GM12878 (cell line): ENCODE measurements around the gene UBXN7. TPM values are rescaled to one million over a fixed set of nuclear protein-coding genes. Genes with fewer than 3 reads are reported as not detected.
A peak's percentile ranks its signal among the peaks of the same experiment; 100 is the strongest.

Source experiments
- EGR1 ChIP-seq, 2 experiments: IDR thresholded peaks; 1 replicate in 1 of 2; 2 replicates in 1 of 2; pipeline ENCODE4 v1.6.1; 2011 to 2012; ENCODE audit warnings: low read depth in 2 of 2, low read length in 2 of 2, borderline replicate concordance in 1 of 2, mild to moderate bottlenecking in 1 of 2, moderate library complexity in 1 of 2
- FOXM1 ChIP-seq: IDR thresholded peaks from 2 replicates; pipeline ENCODE4 v1.6.1; 2012; ENCODE audit warnings: low read depth, mild to moderate bottlenecking, inconsistent platforms, low read length, moderate library complexity
- GABPA ChIP-seq: IDR thresholded peaks from 2 replicates; pipeline ENCODE4 v1.6.1; 2014; ENCODE audit warnings: antibody characterized with exemption, low read depth, mild to moderate bottlenecking, inconsistent platforms
- KLF5 ChIP-seq: fragments of 450-650 bp; IDR thresholded peaks from 2 replicates; pipeline ENCODE4 v1.6.1; 2014; ENCODE audit warnings: mild to moderate bottlenecking; ENCODE audit not compliant: partially characterized antibody
- MTA2 ChIP-seq: fragments of 450-650 bp; IDR thresholded peaks from 2 replicates; pipeline ENCODE4 v1.6.1; 2016; ENCODE audit warnings: low read depth, mild to moderate bottlenecking, moderate library complexity
- NRF1 ChIP-seq: conservative IDR thresholded peaks from 2 replicates; pipeline ENCODE4 v1.6.1; 2011; ENCODE audit warnings: mild to moderate bottlenecking, low read depth, low read length, improper control_type of control experiment
- RB1 ChIP-seq: fragments of 450-650 bp; formaldehyde crosslinking; IDR thresholded peaks from 2 replicates; pipeline ENCODE4 v1.6.1; 2017; ENCODE audit warnings: mild to moderate bottlenecking, borderline replicate concordance
- RELA ChIP-seq: fragments of 450-650 bp; IDR thresholded peaks from 2 replicates; pipeline ENCODE4 v1.8.0; 2014; ENCODE audit warnings: borderline replicate concordance; ENCODE audit not compliant: partially characterized antibody
- SIX5 ChIP-seq: IDR thresholded peaks from 2 replicates; pipeline ENCODE4 v1.6.1; 2011; ENCODE audit warnings: mild to moderate bottlenecking, low read depth, low read length, moderate library complexity; ENCODE audit not compliant: severe bottlenecking
- SMAD1 ChIP-seq: fragments of 450-650 bp; IDR thresholded peaks from 2 replicates; pipeline ENCODE4 v1.6.1; 2018; ENCODE audit warnings: mild to moderate bottlenecking, low read depth; ENCODE audit not compliant: partially characterized antibody
- SMAD5 ChIP-seq: IDR thresholded peaks from 2 replicates; pipeline ENCODE4 v1.6.1; 2016; ENCODE audit warnings: antibody characterized with exemption, low read depth
- SP1 ChIP-seq: IDR thresholded peaks from one replicate; pipeline ENCODE4 v1.6.1; 2011; ENCODE audit warnings: low read depth, low read length
- STAT1 ChIP-seq: fragments of 450-650 bp; conservative IDR thresholded peaks from 2 replicates; pipeline ENCODE4 v1.6.1; 2014; ENCODE audit warnings: antibody characterized with exemption, mild to moderate bottlenecking
- WRNIP1 ChIP-seq: IDR thresholded peaks from 2 replicates; pipeline ENCODE4 v1.6.1; 2011; ENCODE audit warnings: low read depth, low read length, improper control_type of control experiment, borderline replicate concordance
- ZNF207 ChIP-seq: fragments of 450-650 bp; IDR thresholded peaks from 2 replicates; pipeline ENCODE4 v1.6.1; 2014; ENCODE audit warnings: antibody characterized with exemption, mild to moderate bottlenecking, borderline replicate concordance
- ZSCAN29 ChIP-seq: fragments of 450-650 bp; IDR thresholded peaks from 2 replicates; pipeline ENCODE4 v1.6.1; 2017; ENCODE audit warnings: mild to moderate bottlenecking, moderate library complexity
- ZZZ3 ChIP-seq: IDR thresholded peaks from 2 replicates; pipeline ENCODE4 v1.6.1; 2011; ENCODE audit warnings: low read depth; ENCODE audit not compliant: control insufficient read depth, insufficient read length
- polyA plus RNA-seq, 11 experiments: library from polyadenylated mRNA; depleted of rRNA in 4 of 11; unstranded in 6 of 11; stranded (reverse) in 5 of 11; fragments of >200 nt; fragmentation: Nextera tagmentation in 4 of 11; fragmentation: Illumina TruSeq in 1 of 11; extraction: Ambion mirVana in 4 of 11; extraction: Trizol in 1 of 11; gene quantifications; 1 replicate in 1 of 11; 2 replicates in 10 of 11; pipeline versions ENCODE4 v1.2.1 to v1.2.3, GENCODE V29; 2011 to 2016; ENCODE audit warnings: inconsistent platforms in 2 of 11, missing spikeins in 2 of 11, low read depth in 1 of 11
- total RNA-seq, 4 experiments: library from RNA; depleted of rRNA in 3 of 4; stranded (reverse); fragments of >200 nt in 3 of 4; fragmentation: Illumina TruSeq in 1 of 4; extraction: Trizol in 1 of 4; gene quantifications; 2 replicates each; pipeline versions ENCODE4 v1.2.1 to v1.2.3, GENCODE V29; 2013 to 2021
- TF ChIP-seq, protein P1 (sequence below): fragments of 450-650 bp; IDR thresholded peaks from 2 replicates; pipeline ENCODE4 v1.6.1; 2017; ENCODE audit warnings: mild to moderate bottlenecking
- TF ChIP-seq, protein P2 (sequence below): IDR thresholded peaks from 2 replicates; pipeline ENCODE4 v1.6.1; 2011; ENCODE audit warnings: mild to moderate bottlenecking, low read depth, low read length, moderate library complexity; ENCODE audit not compliant: insufficient replicate concordance
- TF ChIP-seq, protein P3 (sequence below): IDR thresholded peaks from 2 replicates; pipeline ENCODE4 v1.6.1; 2012; ENCODE audit warnings: low read depth, low read length, improper control_type of control experiment
- TF ChIP-seq, protein P4 (sequence below): IDR thresholded peaks from 2 replicates; pipeline ENCODE4 v1.6.1; 2011; ENCODE audit warnings: borderline replicate concordance, low read depth, mild to moderate bottlenecking, moderate library complexity, low read length; ENCODE audit not compliant: insufficient read depth, poor library complexity, severe bottlenecking

The UBXN7 gene
- total and polyA plus RNA-seq, 10 of the 15 experiments (the other 5 are each of a cell fraction or from before 2014, with no cell fraction given): 4.8 to 78.4 (median 24.9) TPM

DNA sequence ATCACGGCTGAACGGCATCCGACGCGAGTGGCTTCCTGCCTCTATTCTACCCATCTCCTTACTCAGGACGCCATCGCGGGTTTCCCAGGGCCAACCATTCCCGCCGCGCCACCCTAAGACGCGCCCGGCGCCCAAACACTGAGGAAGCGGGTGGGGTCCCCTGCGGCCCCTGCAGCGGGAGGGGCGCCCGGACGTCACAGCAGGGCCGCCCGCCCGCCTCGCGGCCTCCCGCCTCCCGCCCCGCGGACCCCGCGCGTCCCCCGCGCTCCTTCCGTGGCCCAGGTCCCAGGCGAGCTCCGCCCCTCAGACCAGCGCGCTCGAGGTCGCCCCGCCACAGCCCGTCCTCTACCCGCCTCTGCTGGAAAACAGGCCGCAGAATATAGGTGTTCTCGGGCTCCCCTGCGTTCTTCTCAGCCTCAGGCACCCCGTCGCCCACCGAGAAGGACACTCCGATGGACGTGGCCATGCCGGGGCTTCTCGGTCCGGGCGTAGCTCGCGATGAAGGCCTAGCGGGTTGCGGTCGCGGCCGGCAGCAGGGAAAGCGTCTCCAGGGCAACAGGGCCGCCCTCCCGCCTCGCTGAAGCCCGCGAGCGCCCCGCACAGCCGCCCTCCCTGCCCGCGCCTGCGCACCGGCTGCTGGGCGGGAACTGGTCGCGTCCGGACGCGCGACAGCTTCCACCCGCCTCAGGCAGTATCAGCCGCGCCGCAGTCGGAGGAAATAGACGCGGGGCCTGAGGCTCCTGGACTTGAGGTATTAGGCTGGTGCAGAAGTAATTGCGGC, 114.3 kb downstream of the UBXN7 start, which contains the start of gene DYNLT2B (continued):
- TF ChIP-seq, protein P1, sequence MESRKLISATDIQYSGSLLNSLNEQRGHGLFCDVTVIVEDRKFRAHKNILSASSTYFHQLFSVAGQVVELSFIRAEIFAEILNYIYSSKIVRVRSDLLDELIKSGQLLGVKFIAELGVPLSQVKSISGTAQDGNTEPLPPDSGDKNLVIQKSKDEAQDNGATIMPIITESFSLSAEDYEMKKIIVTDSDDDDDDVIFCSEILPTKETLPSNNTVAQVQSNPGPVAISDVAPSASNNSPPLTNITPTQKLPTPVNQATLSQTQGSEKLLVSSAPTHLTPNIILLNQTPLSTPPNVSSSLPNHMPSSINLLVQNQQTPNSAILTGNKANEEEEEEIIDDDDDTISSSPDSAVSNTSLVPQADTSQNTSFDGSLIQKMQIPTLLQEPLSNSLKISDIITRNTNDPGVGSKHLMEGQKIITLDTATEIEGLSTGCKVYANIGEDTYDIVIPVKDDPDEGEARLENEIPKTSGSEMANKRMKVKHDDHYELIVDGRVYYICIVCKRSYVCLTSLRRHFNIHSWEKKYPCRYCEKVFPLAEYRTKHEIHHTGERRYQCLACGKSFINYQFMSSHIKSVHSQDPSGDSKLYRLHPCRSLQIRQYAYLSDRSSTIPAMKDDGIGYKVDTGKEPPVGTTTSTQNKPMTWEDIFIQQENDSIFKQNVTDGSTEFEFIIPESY: no peak
- no peak for TF ChIP-seq SMAD1
- no peak for TF ChIP-seq MTA2
- TF ChIP-seq, protein P2, sequence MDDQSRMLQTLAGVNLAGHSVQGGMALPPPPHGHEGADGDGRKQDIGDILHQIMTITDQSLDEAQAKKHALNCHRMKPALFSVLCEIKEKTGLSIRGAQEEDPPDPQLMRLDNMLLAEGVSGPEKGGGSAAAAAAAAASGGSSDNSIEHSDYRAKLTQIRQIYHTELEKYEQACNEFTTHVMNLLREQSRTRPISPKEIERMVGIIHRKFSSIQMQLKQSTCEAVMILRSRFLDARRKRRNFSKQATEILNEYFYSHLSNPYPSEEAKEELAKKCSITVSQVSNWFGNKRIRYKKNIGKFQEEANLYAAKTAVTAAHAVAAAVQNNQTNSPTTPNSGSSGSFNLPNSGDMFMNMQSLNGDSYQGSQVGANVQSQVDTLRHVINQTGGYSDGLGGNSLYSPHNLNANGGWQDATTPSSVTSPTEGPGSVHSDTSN: no peak
- no peak for TF ChIP-seq FOXM1
- TF ChIP-seq, protein P3, sequence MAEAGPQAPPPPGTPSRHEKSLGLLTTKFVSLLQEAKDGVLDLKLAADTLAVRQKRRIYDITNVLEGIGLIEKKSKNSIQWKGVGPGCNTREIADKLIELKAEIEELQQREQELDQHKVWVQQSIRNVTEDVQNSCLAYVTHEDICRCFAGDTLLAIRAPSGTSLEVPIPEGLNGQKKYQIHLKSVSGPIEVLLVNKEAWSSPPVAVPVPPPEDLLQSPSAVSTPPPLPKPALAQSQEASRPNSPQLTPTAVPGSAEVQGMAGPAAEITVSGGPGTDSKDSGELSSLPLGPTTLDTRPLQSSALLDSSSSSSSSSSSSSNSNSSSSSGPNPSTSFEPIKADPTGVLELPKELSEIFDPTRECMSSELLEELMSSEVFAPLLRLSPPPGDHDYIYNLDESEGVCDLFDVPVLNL: peak; percentile 76
- peak; percentile 82; the same call in 1 of the 2 replicates for TF ChIP-seq ZNF207
- TF ChIP-seq RELA: no peak
- no peak for TF ChIP-seq ZZZ3
- no peak for TF ChIP-seq GABPA
- no peak; the same call in 1 of the 2 replicates for TF ChIP-seq ZSCAN29
- TF ChIP-seq WRNIP1: no peak
- TF ChIP-seq STAT1: no peak; the same call in 1 of the 2 replicates
- TF ChIP-seq RB1: peak; percentile 86
- peak; percentile 88 for TF ChIP-seq NRF1
- TF ChIP-seq SMAD5: peak; percentile 89
- 0 out of 3 replicates have a peak, but pooled peaks of 1 of the 2 experiments have one; percentile 8 for TF ChIP-seq EGR1 (IDR thresholded peaks at IDR 0.05; ENCODE audit: borderline replicate concordance in 1 of 2, low read depth in 2 of 2, low read length in 2 of 2)
- TF ChIP-seq KLF5: peak; percentile 35
- peak; percentile 15 for TF ChIP-seq SIX5
- TF ChIP-seq SP1: peak; percentile 15
- TF ChIP-seq, protein P4, sequence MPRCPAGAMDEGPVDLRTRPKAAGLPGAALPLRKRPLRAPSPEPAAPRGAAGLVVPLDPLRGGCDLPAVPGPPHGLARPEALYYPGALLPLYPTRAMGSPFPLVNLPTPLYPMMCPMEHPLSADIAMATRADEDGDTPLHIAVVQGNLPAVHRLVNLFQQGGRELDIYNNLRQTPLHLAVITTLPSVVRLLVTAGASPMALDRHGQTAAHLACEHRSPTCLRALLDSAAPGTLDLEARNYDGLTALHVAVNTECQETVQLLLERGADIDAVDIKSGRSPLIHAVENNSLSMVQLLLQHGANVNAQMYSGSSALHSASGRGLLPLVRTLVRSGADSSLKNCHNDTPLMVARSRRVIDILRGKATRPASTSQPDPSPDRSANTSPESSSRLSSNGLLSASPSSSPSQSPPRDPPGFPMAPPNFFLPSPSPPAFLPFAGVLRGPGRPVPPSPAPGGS: no peak
